ENCODE results near the gene CDH4.

The CDH4 gene

DNA sequence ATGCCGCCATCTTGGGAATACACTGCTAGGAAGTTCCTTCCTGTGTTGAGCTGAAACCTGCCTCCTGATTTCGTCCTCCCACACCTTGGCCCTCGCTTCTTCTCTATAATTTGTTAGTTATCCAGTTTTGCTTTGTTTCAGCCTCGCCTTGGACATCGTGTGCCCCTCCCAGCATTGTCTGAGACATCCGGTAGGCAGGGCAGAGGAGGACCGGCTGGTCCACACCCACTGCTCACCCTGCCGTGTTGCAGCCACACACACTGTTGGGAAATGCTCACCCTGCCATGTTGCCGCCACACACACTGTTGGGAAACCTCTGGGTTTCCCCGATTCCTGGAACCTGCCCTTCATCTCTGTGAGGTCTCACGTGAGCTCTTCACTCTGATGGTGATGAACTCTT is 105.1 kb downstream of the CDH4 start:
- TF ChIP-seq, protein P1, sequence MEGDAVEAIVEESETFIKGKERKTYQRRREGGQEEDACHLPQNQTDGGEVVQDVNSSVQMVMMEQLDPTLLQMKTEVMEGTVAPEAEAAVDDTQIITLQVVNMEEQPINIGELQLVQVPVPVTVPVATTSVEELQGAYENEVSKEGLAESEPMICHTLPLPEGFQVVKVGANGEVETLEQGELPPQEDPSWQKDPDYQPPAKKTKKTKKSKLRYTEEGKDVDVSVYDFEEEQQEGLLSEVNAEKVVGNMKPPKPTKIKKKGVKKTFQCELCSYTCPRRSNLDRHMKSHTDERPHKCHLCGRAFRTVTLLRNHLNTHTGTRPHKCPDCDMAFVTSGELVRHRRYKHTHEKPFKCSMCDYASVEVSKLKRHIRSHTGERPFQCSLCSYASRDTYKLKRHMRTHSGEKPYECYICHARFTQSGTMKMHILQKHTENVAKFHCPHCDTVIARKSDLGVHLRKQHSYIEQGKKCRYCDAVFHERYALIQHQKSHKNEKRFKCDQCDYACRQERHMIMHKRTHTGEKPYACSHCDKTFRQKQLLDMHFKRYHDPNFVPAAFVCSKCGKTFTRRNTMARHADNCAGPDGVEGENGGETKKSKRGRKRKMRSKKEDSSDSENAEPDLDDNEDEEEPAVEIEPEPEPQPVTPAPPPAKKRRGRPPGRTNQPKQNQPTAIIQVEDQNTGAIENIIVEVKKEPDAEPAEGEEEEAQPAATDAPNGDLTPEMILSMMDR (conservative IDR thresholded peaks at IDR 0.05): no peak
- no peak for TF ChIP-seq ZFX (IDR thresholded peaks at IDR 0.05)
- H3K27ac ChIP-seq: no peak overlapping the region

DNA sequence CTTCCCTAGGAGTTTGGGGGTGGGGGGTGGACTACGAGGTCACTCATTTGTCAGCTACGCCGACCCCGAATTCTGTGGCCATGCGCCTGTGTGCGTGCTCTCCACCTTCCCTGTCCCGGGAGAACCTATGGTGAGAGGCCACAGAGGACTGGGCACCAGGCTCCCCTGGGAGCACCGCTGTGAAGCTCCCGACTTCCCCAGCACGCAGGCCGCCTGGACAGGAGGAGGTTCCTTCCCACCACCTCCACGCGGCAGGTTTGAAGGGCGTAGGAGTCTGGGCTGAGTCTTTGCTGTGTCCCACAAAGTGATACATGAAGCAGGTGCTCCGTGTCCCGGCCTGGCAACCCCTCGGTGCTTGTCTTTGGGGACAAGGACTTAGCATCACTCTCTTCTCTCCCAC is 107.2 kb downstream of the CDH4 start:
- no peak overlapping the region for H3K27ac ChIP-seq
- TF ChIP-seq ZFX (IDR thresholded peaks at IDR 0.05): no peak
- TF ChIP-seq, protein P1 (conservative IDR thresholded peaks at IDR 0.05): no peak

DNA sequence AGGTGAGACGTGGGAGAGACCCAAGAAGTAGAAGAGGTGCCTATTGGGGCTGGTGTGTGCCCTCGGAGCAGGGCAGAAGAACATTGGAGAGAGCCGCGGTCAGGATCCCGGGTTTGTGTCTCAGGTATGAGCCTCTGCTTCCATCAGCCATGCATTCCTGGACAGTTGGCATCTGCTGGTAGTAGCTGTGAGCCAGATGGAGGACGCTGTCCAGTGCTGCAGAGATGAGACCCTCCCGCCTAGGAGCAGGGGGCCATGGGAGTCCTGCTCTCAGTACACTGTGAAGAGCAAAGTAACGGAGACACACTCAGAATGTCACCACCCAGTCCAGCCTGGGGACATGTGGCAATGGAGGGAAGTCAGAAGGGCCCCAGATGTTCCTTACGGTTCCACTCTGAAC is 108.2 kb downstream of the CDH4 start:
- no peak overlapping the region for H3K27ac ChIP-seq
- TF ChIP-seq, protein P1 (conservative IDR thresholded peaks at IDR 0.05): no peak
- no peak for TF ChIP-seq ZFX (IDR thresholded peaks at IDR 0.05)

DNA sequence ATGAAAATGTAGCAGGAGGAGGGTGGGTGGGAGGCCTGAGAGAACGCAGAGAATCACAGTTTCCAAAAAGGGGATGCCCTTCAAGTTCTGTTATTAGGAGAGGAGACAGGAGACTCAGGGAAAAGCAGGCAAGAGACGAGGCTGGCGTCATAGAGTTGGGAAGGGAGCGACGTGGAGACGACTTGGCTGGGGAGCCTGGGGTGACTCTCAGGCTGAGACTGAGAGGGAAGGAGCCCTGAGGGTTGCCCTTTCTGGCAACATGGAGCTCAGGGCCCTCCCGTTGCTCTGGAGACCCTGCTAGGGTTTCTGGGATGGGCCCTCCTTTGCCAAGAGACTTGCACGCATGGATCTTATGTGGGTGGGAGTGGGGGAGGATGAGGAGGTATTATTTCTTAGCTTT is 108.9 kb downstream of the CDH4 start:
- no peak overlapping the region for H3K27ac ChIP-seq
- TF ChIP-seq, protein P1 (conservative IDR thresholded peaks at IDR 0.05): no peak
- TF ChIP-seq ZFX (IDR thresholded peaks at IDR 0.05): no peak

DNA sequence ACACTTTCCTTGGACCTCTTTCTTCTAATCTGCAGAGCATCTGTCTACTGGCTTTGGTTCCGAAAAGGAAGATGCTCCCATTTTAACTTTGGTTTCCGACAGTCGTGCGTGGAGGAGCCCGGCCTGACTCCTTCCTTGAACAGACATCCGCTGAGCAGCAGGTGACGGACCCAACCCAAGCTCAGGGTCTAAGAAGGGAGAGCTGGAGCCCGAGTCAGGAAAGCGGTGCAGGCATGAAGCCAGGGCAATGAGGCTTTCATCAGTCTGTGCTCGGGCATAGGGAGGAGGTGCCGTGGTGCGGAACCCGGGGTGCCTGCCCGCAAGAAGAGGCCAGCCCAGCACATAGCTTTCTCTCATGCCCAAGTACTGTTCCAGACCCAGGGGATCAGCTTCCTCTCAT is 109.4 kb downstream of the CDH4 start:
- TF ChIP-seq, protein P1 (conservative IDR thresholded peaks at IDR 0.05): no peak
- TF ChIP-seq ZFX (IDR thresholded peaks at IDR 0.05): no peak
- no peak overlapping the region for H3K27ac ChIP-seq

DNA sequence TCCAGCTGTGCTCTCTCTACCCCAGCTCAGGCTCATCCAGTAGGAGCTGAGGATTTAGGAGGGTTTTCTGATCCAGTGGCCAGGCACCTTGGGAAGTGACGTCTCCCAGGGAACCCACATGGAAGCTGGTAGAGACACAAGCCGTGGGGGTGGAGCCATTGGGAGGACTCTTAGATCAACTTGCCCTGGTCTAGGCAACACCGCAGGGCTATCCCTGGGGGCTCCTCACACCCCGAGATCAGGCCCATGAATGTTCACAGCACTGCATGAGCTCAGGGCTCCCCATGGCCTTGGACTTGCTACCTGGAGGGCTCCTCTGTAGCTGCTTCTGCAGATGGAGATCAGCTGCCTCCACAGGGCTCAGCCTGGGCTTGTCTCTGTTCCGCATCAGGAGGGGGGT is 112.1 kb downstream of the CDH4 start:
- no peak overlapping the region for H3K27ac ChIP-seq
- TF ChIP-seq ZFX (IDR thresholded peaks at IDR 0.05): no peak

DNA sequence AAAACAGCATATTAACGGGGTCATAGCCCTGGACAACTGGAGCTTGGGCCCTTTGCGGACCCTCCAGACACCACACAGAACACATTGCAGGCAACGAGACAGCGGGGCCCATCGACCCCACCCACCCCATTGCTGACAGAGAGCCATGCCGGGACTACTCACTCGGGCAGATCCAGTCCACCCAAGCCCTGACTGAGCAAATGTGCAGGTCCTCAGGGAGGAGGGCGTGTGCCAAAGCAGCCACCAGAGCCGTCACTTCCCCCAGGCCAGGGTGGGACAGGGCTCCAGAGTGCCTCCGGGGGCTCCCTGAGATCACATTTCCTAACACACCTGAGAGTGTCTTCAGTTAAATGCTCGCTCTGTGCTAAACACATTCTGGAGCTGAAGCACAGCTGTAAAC is 114.9 kb downstream of the CDH4 start:
- TF ChIP-seq, protein P1 (conservative IDR thresholded peaks at IDR 0.05): no peak
- no peak for TF ChIP-seq ZFX (IDR thresholded peaks at IDR 0.05)
- no peak overlapping the region for H3K27ac ChIP-seq

DNA sequence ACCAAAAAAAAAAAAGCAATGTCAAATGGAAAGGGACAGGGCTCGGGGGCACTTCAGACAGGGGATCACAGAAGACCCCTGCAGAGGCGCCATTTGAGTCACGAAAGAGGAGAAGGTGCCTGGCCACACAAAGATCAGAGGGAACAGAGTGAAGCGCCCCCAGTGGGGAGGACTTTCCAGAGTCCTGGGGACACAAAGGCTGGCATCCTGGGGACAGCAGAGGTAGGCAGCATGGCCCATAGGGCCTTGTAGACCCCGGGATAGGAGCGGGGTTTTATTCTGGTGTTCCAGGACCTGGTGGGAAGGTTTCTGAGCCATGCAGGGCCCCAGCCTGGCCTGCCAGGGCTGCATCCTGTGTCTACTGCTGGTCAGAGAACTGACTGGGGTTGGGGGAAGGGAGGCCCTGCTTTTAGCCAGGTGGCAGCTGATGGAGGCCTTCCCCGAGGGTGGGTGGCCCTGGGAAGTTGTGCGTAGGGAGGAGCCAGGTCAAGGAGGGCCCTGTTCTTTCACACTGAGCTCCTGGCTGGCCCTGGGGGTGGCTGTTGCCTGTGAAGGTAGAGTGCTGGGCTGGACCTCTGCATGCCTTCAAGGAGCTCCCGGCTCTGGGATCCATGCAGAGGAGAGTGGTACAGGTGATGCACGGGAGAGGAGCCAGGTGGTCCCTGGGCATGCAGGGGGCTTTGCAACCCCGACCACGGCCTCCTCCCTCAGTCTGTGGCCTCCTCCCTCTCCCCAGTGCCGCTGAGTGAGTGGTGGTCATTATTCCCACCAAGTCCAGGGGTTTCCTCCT is 117.9 kb downstream of the CDH4 start:
- TF ChIP-seq, protein P1 (conservative IDR thresholded peaks at IDR 0.05): no peak
- no peak for TF ChIP-seq ZFX (IDR thresholded peaks at IDR 0.05)
- H3K27ac ChIP-seq: no peak overlapping the region

Data from C4-2B (cell line).